ENCODE results near the gene SYS1.

GRCh38 chr20:45340951-45341350, 22.0 kb upstream of the SYS1 start:
- TF ChIP-seq POLR2AphosphoS5 (IDR thresholded peaks at IDR 0.05) (no peak), CTCF (IDR thresholded peaks at IDR 0.05) (no peak), POLR2A (IDR thresholded peaks at IDR 0.05) (no peak)
